ENCODE measurements around the gene MDGA2. TPM values are rescaled to one million over a fixed set of nuclear protein-coding genes. Genes with fewer than 3 reads are reported as not detected.

The MDGA2 gene
- total RNA-seq, 4 donors from 2014 or later: 4.2 TPM; not detected in 3

- Histone ChIP-seq H3K27ac (no peak overlapping the region), H3K36me3 (no peaks in the 10 kb centered on the region), H3K27me3 (no peaks in the 10 kb centered on the region), H3K4me1 (no peaks in the 10 kb centered on the region), H3K9me3 (no peaks in the 10 kb centered on the region), H3K4me3 (no peak overlapping the region)
- intact Hi-C loops (cut with DNase I; ENCODE audit: low total_unique reads): no loop called here
- TF ChIP-seq CTCF (IDR thresholded peaks at IDR 0.05): no peak
- DNase-seq: no peak
Measured at GRCh38 chr14:47022721-47023120, 652.7 kb downstream of the MDGA2 start.

GRCh38 chr14:47020500-47020899 lies 654.9 kb downstream of the MDGA2 start:
- no peaks in the 10 kb centered on the region for H3K9me3 ChIP-seq
- H3K27ac ChIP-seq: no peak overlapping the region
- no peaks in the 10 kb centered on the region for H3K4me1 ChIP-seq
- DNase-seq: no peak
- H3K4me3 ChIP-seq: no peak overlapping the region
- H3K36me3 ChIP-seq: no peaks in the 10 kb centered on the region
- TF ChIP-seq CTCF (IDR thresholded peaks at IDR 0.05): no peak
- no peak for TF ChIP-seq POLR2A (IDR thresholded peaks at IDR 0.05)
- intact Hi-C loops (cut with DNase I; ENCODE audit: low total_unique reads): no loop called here
- no peaks in the 10 kb centered on the region for H3K27me3 ChIP-seq

GRCh38 chr14:47012533-47013280 lies 662.7 kb downstream of the MDGA2 start:
- H3K9me3 ChIP-seq: no peaks in the 10 kb centered on the region
- H3K4me1 ChIP-seq: no peaks in the 10 kb centered on the region
- no peak overlapping the region for H3K27ac ChIP-seq
- TF ChIP-seq CTCF (IDR thresholded peaks at IDR 0.05) (no peak), POLR2A (IDR thresholded peaks at IDR 0.05) (no peak)
- H3K36me3 ChIP-seq: no peaks in the 10 kb centered on the region
- H3K4me3 ChIP-seq: no peak overlapping the region
- intact Hi-C loops (cut with DNase I; ENCODE audit: low total_unique reads): no loop called here
- DNase-seq: no peak
- H3K27me3 ChIP-seq: no peaks in the 10 kb centered on the region

GRCh38 chr14:47009615-47010014 lies 665.8 kb downstream of the MDGA2 start:
- intact Hi-C loops (cut with DNase I; ENCODE audit: low total_unique reads): no loop called here
- no peak for DNase-seq
- no peaks in the 10 kb centered on the region for H3K36me3 ChIP-seq
- no peaks in the 10 kb centered on the region for H3K9me3 ChIP-seq
- TF ChIP-seq CTCF (IDR thresholded peaks at IDR 0.05): no peak
- TF ChIP-seq POLR2A (IDR thresholded peaks at IDR 0.05): no peak
- no peaks in the 10 kb centered on the region for H3K4me1 ChIP-seq
- no peaks in the 10 kb centered on the region for H3K27me3 ChIP-seq
- H3K4me3 ChIP-seq: no peak overlapping the region
- H3K27ac ChIP-seq: no peak overlapping the region

- intact Hi-C loops (cut with DNase I; ENCODE audit: low total_unique reads): no loop called here
- DNase-seq: no peak
Measured at GRCh38 chr14:47008732-47009131, 666.7 kb downstream of the MDGA2 start.

More at GRCh38 chr14:47008732-47009131, 666.7 kb downstream of the MDGA2 start:
- Histone ChIP-seq H3K4me1 (no peaks in the 10 kb centered on the region), H3K27ac (no peak overlapping the region), H3K36me3 (no peaks in the 10 kb centered on the region), H3K9me3 (no peaks in the 10 kb centered on the region), H3K27me3 (no peaks in the 10 kb centered on the region), H3K4me3 (no peak overlapping the region)
- TF ChIP-seq POLR2A (IDR thresholded peaks at IDR 0.05): no peak
- TF ChIP-seq CTCF (IDR thresholded peaks at IDR 0.05): no peak

Measured in uterus (tissue), 4 donors.